ENCODE data around the gene FAM161B. TPM values are rescaled to one million over a fixed set of nuclear protein-coding genes. Genes with fewer than 3 reads are reported as not detected.

FAM161B gene
- total and polyA plus RNA-seq, 2 of the 8 experiments (the other 6 are each of a cell fraction or from before 2014, with no cell fraction given): 0.14 to 0.32 TPM

GRCh38 chr14:73949752-73950734, at the start of gene FAM161B, which contains the start of gene COQ6 (continued):
- TF ChIP-seq RAD21 (IDR thresholded peaks at IDR 0.05 in 1 of 2, conservative IDR thresholded peaks at IDR 0.05 in 1 of 2; ENCODE audit: low read depth in 2 of 2, low read length in 2 of 2): peak; percentile 11 to 24; a peak in 2 of 4 replicates
- TF ChIP-seq MAX (IDR thresholded peaks at IDR 0.05): peak; percentile 80
- TF ChIP-seq KDM4A (IDR thresholded peaks at IDR 0.05; ENCODE audit: low read depth, low read length, severe bottlenecking): peak; percentile 75
- peak; percentile 2 to 29 (median 24); a peak in 2 of 4 replicates for TF ChIP-seq CTCF (IDR thresholded peaks at IDR 0.05; ENCODE audit: control extremely low read depth in 1 of 3, insufficient read depth in 1 of 3, low read depth in 1 of 3, low read length in 3 of 3)
- TF ChIP-seq SIN3A (conservative IDR thresholded peaks at IDR 0.05 in 1 of 2, IDR thresholded peaks at IDR 0.05 in 1 of 2; ENCODE audit: low read depth in 1 of 2, low read length in 2 of 2): peak; percentile 29 to 96; a peak in 3 of 4 replicates
- peak; percentile 52 to 86 for TF ChIP-seq POLR2A (IDR thresholded peaks at IDR 0.05; ENCODE audit: control extremely low read depth in 1 of 2, low read depth in 2 of 2, low read length in 2 of 2)
